ENCODE measurements around the gene PCCB. TPM values are rescaled to one million over a fixed set of nuclear protein-coding genes. Genes with fewer than 3 reads are reported as not detected.

Gene PCCB
- total RNA-seq, result 10 to 100 TPM; 54.9 to 65.1 TPM
- polyA plus RNA-seq (2013, experiment 1 of 2), result 59.9 TPM
- polyA plus RNA-seq (2013, experiment 2 of 2), result 51.3 TPM
- long read RNA-seq, experiment 1, full-length matches to known transcripts, result 22 of 32 reads
- long read RNA-seq, experiment 1, partial matches to known transcripts, result 2 of 32 reads
- long read RNA-seq, experiment 1, other reads (novel, unspliced or antisense), result 8 of 32 reads
- long read RNA-seq, experiment 2, full-length matches to known transcripts, result 131 of 144 reads
- long read RNA-seq, experiment 2, partial matches to known transcripts, result 5 of 144 reads
- long read RNA-seq, experiment 2, other reads (novel, unspliced or antisense), result 8 of 144 reads
- long read RNA-seq, experiment 3, full-length matches to known transcripts, result 353 of 391 reads
- long read RNA-seq, experiment 3, partial matches to known transcripts, result 12 of 391 reads
- long read RNA-seq, experiment 3, other reads (novel, unspliced or antisense), result 26 of 391 reads
- long read RNA-seq, experiment 4, transcript PCCB-201 (15 exons, 1,833 nt), result major isoform, 176 of 197 reads
- long read RNA-seq, experiment 4, partial matches to known transcripts, result 8 of 197 reads
- long read RNA-seq, experiment 4, other reads (novel, unspliced or antisense), result 9 of 197 reads

DNA sequence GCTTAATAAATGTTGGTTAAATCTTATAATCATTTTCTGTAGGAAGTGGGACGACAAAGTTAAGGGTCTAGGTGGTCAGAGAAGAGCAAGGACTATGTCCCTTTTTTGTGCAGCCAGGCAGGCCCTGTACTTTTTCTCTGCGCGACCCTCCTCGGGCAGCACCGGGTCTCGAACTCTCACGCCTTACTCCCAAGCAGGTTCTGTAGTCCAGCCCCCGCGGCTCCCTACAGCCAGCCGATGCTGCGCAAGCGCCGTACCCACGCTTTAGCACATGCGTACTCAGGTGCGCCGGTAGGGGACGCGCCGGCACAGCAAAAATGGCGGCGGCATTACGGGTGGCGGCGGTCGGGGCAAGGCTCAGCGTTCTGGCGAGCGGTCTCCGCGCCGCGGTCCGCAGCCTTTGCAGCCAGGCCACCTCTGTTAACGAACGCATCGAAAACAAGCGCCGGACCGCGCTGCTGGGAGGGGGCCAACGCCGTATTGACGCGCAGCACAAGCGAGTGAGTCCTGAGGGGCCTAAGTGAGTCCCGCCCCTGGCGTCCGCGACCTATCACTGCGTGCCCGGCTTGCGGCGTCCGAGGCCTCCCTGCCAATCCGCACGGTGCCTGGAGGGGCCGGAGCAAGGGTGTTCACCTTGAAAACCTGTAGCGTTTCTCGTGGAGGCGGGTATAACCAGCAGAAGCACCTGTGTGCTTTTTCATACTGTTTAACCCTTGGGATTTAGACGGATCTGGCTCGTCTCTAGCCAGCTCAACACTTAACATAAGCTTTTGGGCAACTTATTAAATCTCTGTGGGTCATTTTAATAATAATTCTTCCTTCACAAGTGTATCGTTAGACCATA is at the start of gene PCCB:
PCCB (plus strand) TSS at position 282 of the 844 bp plus-strand sequence; CDS start at position 318, 36 bp downstream.
- WGBS, 2 experiments (ENCODE audit: insufficient coverage in 1 of 2, insufficient read length in 1 of 2), result 1% methylated on average over 32 to 64 of the region's 64 CpGs
- Mint-ChIP-seq H3K9me3 (no peaks in the 10 kb centered on the region), H3K27me3 (ENCODE audit: insufficient read depth) (no peaks in the 10 kb centered on the region), H3K4me1 (peaks cover 24% of the 10 kb centered on the region), H3K27ac (peak within 1 kb of the TSS; percentile 97), H3K36me3 (ENCODE audit: low read depth) (peaks cover 3% of the 10 kb centered on the region), H3K4me3 (peak within 1 kb of the TSS; percentile 74)
- TF ChIP-seq, protein P1, sequence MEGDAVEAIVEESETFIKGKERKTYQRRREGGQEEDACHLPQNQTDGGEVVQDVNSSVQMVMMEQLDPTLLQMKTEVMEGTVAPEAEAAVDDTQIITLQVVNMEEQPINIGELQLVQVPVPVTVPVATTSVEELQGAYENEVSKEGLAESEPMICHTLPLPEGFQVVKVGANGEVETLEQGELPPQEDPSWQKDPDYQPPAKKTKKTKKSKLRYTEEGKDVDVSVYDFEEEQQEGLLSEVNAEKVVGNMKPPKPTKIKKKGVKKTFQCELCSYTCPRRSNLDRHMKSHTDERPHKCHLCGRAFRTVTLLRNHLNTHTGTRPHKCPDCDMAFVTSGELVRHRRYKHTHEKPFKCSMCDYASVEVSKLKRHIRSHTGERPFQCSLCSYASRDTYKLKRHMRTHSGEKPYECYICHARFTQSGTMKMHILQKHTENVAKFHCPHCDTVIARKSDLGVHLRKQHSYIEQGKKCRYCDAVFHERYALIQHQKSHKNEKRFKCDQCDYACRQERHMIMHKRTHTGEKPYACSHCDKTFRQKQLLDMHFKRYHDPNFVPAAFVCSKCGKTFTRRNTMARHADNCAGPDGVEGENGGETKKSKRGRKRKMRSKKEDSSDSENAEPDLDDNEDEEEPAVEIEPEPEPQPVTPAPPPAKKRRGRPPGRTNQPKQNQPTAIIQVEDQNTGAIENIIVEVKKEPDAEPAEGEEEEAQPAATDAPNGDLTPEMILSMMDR (conservative IDR thresholded peaks at IDR 0.05), result peak; percentile 92
- Histone ChIP-seq H3K4me1 (ENCODE audit: control insufficient read depth, insufficient read depth, low read length) (peaks cover 7% of the 10 kb centered on the region), H3K9ac (ENCODE audit: extremely low read depth, low read length, poor library complexity, severe bottlenecking) (peak within 1 kb of the TSS; percentile 87), H3K27me3 (ENCODE audit: control insufficient read depth, insufficient read depth, low read length, poor library complexity, severe bottlenecking) (no peaks in the 10 kb centered on the region), H3K4me3 (ENCODE audit: low read length) (peak within 1 kb of the TSS; percentile 91), H3K9me3 (ENCODE audit: control insufficient read depth, low read length) (no peaks in the 10 kb centered on the region), H3K27ac (ENCODE audit: low read depth, low read length) (peak within 1 kb of the TSS; percentile 97), H3K36me3 (ENCODE audit: control insufficient read depth, insufficient read depth, low read length) (no peaks in the 10 kb centered on the region)
- DNase-seq, result peak; percentile 98

DNA sequence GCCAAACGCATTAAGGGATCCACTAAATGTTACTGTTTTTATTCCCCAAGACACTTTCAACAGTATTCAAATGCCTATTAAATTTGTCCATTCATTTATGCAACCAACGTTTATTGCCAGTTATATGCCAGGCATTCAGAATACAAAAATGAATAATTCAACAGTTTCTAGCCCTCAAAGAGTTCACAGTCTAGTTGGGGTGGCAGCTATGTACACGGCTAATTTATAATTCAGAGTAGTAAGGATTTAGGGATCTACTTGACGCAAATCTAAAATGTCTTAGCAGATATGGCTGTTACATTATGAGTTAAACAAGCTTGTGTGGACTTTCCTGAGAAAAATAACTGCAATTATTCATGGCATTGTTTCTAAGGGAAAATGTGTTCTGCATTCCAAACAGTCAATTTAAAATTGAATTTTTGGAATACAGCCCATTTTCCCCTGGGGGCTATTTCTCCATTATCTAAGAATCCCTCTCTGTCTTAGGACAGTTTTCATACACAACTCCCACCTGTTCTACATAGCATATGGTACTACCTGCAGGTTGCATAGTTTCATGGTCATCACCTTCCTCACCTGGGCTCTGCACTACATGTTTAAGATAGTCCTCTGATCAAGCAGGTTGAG is 42.5 kb upstream of the PCCB start:
- Histone ChIP-seq H3K36me3 (ENCODE audit: control insufficient read depth, insufficient read depth, low read length) (no peaks in the 10 kb centered on the region), H3K9me3 (ENCODE audit: control insufficient read depth, low read length) (no peaks in the 10 kb centered on the region), H3K4me1 (ENCODE audit: control insufficient read depth, insufficient read depth, low read length) (no peaks in the 10 kb centered on the region), H3K27ac (ENCODE audit: low read depth, low read length) (no peak overlapping the region), H3K9ac (ENCODE audit: extremely low read depth, low read length, poor library complexity, severe bottlenecking) (no peak overlapping the region), H3K4me3 (ENCODE audit: low read length) (no peak overlapping the region), H3K27me3 (ENCODE audit: control insufficient read depth, insufficient read depth, low read length, poor library complexity, severe bottlenecking) (no peaks in the 10 kb centered on the region)
- Mint-ChIP-seq H3K4me3 (no peak overlapping the region), H3K27me3 (ENCODE audit: insufficient read depth) (peaks cover 8% of the 10 kb centered on the region), H3K27ac (no peak overlapping the region), H3K9me3 (no peaks in the 10 kb centered on the region), H3K36me3 (ENCODE audit: low read depth) (no peaks in the 10 kb centered on the region), H3K4me1 (no peaks in the 10 kb centered on the region)
- WGBS, 2 experiments (ENCODE audit: insufficient coverage in 1 of 2, insufficient read length in 1 of 2), result 85% methylated on average over 4 of the region's 4 CpGs
- no peak for DNase-seq
- TF ChIP-seq, protein P1 (conservative IDR thresholded peaks at IDR 0.05), result no peak

DNA sequence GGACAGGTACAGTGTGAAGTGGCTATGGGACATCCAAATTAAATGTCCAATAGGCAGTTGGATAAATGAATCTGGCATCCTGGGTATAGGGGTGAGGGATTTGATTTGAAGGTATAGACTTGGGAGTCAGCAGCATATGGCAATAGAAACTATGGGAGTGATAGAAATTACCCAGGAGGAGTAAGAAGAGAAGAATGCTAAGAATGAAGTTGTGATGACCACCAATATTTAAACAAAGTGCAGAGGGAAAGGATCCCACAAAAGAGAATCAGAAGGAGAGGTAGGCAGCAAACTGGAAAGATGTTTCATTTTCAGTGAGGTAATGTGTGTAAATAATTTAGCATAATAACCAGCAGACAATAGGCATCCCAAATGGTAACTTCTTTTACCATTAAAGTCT is 40.2 kb upstream of the PCCB start:
- H3K4me3 Mint-ChIP-seq, result no peak overlapping the region
- Histone ChIP-seq H3K9me3 (ENCODE audit: control insufficient read depth, low read length) (no peaks in the 10 kb centered on the region), H3K4me1 (ENCODE audit: control insufficient read depth, insufficient read depth, low read length) (no peaks in the 10 kb centered on the region), H3K27ac (ENCODE audit: low read depth, low read length) (no peak overlapping the region), H3K27me3 (ENCODE audit: control insufficient read depth, insufficient read depth, low read length, poor library complexity, severe bottlenecking) (no peaks in the 10 kb centered on the region), H3K9ac (ENCODE audit: extremely low read depth, low read length, poor library complexity, severe bottlenecking) (no peak overlapping the region), H3K4me3 (ENCODE audit: low read length) (no peak overlapping the region), H3K36me3 (ENCODE audit: control insufficient read depth, insufficient read depth, low read length) (no peaks in the 10 kb centered on the region)
- no peak overlapping the region for H3K27ac Mint-ChIP-seq
- H3K36me3 Mint-ChIP-seq (ENCODE audit: low read depth), result no peaks in the 10 kb centered on the region
- H3K9me3 Mint-ChIP-seq, result no peaks in the 10 kb centered on the region
- TF ChIP-seq, protein P1 (conservative IDR thresholded peaks at IDR 0.05), result no peak
- no peak for DNase-seq
- H3K27me3 Mint-ChIP-seq (ENCODE audit: insufficient read depth), result peaks cover 8% of the 10 kb centered on the region
- no peaks in the 10 kb centered on the region for H3K4me1 Mint-ChIP-seq

Measured in endodermal cell (in vitro differentiated cells).